ENCODE data around the gene KIFBP. TPM values are rescaled to one million over a fixed set of nuclear protein-coding genes. Genes with fewer than 3 reads are reported as not detected.
A peak's percentile ranks its signal among the peaks of the same experiment; 100 is the strongest.

KIFBP gene
- total RNA-seq, 1 experiment from 2014 or later = 65.9 TPM

DNA sequence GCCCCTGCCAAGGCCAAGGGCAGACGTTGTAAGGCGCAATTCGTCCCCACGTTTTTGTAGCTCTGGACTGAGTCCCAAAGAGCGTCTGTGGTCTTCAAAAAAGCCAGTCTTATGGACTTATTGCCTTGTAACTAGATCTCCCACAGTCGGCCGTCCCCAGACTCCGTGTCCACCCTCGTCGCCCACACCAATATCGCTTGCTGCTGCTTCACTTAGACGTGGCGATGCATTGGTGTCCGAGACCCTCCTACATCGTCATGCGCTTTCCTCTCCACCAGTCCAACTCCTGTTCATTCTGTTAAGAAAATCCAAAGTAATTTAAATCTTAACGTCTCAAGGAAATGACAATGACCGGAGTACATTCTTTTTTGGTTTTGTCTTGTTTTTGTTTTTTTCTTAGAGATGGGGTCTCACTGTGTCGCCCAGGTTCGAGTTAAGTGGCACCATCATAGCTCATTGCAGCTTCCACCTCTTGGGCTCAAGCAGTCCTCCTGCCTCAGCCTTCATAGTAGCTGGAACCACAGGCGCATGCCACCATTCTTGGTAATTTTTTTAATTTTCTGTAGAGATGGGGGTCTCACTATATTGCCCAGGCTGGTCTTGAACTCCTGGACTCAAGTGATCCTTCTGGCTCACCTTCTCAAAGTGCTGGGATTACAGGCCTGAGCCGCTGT lies 851 bp downstream of the KIFBP start:
- TF ChIP-seq EZH2phosphoT487 (IDR thresholded peaks at IDR 0.05; ENCODE audit: borderline replicate concordance, low read length) (no peak), EZH2 (IDR thresholded peaks at IDR 0.05; ENCODE audit: low read length, unreplicated experiment) (no peak)
- TF ChIP-seq, protein P1, sequence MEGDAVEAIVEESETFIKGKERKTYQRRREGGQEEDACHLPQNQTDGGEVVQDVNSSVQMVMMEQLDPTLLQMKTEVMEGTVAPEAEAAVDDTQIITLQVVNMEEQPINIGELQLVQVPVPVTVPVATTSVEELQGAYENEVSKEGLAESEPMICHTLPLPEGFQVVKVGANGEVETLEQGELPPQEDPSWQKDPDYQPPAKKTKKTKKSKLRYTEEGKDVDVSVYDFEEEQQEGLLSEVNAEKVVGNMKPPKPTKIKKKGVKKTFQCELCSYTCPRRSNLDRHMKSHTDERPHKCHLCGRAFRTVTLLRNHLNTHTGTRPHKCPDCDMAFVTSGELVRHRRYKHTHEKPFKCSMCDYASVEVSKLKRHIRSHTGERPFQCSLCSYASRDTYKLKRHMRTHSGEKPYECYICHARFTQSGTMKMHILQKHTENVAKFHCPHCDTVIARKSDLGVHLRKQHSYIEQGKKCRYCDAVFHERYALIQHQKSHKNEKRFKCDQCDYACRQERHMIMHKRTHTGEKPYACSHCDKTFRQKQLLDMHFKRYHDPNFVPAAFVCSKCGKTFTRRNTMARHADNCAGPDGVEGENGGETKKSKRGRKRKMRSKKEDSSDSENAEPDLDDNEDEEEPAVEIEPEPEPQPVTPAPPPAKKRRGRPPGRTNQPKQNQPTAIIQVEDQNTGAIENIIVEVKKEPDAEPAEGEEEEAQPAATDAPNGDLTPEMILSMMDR (conservative IDR thresholded peaks at IDR 0.05; ENCODE audit: low read depth, low read length) = no peak
- no peaks in the 10 kb centered on the region for H3K27me3 ChIP-seq (ENCODE audit: low read length)
- intact Hi-C loops (cut with micrococcal nuclease) = no loop called here
- ChIA-PET CTCF (no interaction called here), POLR2A (ENCODE audit: unreplicated experiment) (no interaction called here)
- no peaks in the 10 kb centered on the region for H3K9me3 ChIP-seq (ENCODE audit: low read length)
- H3K9me2 ChIP-seq (replicated peaks; ENCODE audit: low read length) = no peaks in the 10 kb centered on the region
- H3K36me3 ChIP-seq (ENCODE audit: low read depth, low read length) = peaks cover 12% of the 10 kb centered on the region
- peak; percentile 2; the same call in 1 of the 2 replicates for ATAC-seq
- 0 out of 2 replicates have a peak, but pooled peaks cover 3% of the 10 kb centered on the region for H4K20me1 ChIP-seq (ENCODE audit: low read length)
- peak overlapping the region; percentile 92 for H3K4me2 ChIP-seq (ENCODE audit: low read length)
- H3K79me2 ChIP-seq (ENCODE audit: low read length) = peaks cover 62% of the 10 kb centered on the region
- H3K4me3 ChIP-seq (ENCODE audit: low read length) = peak overlapping the region; percentile 80
- peaks cover 37% of the 10 kb centered on the region for H3K4me1 ChIP-seq (ENCODE audit: insufficient read depth, low read length)
- peak overlapping the region; percentile 51; the same call in 1 of the 2 replicates for H3K27ac ChIP-seq (ENCODE audit: low read length)
- peak overlapping the region; percentile 84 for H3K9ac ChIP-seq (ENCODE audit: low read length)
- no TSS peak for BruUV-seq (replicated peaks)
- peaks cover 14% of the 10 kb centered on the region for H3F3A ChIP-seq (ENCODE audit: low read length, unreplicated experiment)
- peak overlapping the region; percentile 83 for H2AFZ ChIP-seq (ENCODE audit: low read length)
- no peak for DNase-seq

- Histone ChIP-seq H3K4me2 (ENCODE audit: low read length) (peak overlapping the region; percentile 28), H3K4me3 (ENCODE audit: low read length) (no peak overlapping the region), H3K79me2 (ENCODE audit: low read length) (peaks cover 86% of the 10 kb centered on the region), H4K20me1 (ENCODE audit: low read length) (0 out of 2 replicates have a peak, but pooled peaks cover 7% of the 10 kb centered on the region), H3K27ac (ENCODE audit: low read length) (no peak overlapping the region), H2AFZ (ENCODE audit: low read length) (no peak overlapping the region), H3K9ac (ENCODE audit: low read length) (no peak overlapping the region), H3K27me3 (ENCODE audit: low read length) (no peaks in the 10 kb centered on the region), H3K36me3 (ENCODE audit: low read depth, low read length) (no peaks in the 10 kb centered on the region; the same call in 1 of the 2 replicates), H3F3A (ENCODE audit: low read length, unreplicated experiment) (peaks cover 5% of the 10 kb centered on the region), H3K4me1 (ENCODE audit: insufficient read depth, low read length) (peaks cover 37% of the 10 kb centered on the region), H3K9me3 (ENCODE audit: low read length) (no peaks in the 10 kb centered on the region), H3K9me2 (replicated peaks; ENCODE audit: low read length) (no peaks in the 10 kb centered on the region)
- CTCF ChIA-PET = no interaction called here
- POLR2A ChIA-PET (ENCODE audit: unreplicated experiment) = no interaction called here
- intact Hi-C loops (cut with micrococcal nuclease) = no loop called here
- DNase-seq = peak; percentile 36
- BruUV-seq (replicated peaks) = no TSS peak
- no peak for ATAC-seq
- TF ChIP-seq, protein P1 (conservative IDR thresholded peaks at IDR 0.05; ENCODE audit: low read depth, low read length) = no peak
- no peak for TF ChIP-seq EZH2phosphoT487 (IDR thresholded peaks at IDR 0.05; ENCODE audit: borderline replicate concordance, low read length)
- TF ChIP-seq EZH2 (IDR thresholded peaks at IDR 0.05; ENCODE audit: low read length, unreplicated experiment) = no peak
Observed at GRCh38 chr10:68992636-68993440, 4.2 kb downstream of the KIFBP start.

Data from PC-3 (cell line).